ENCODE data around the gene PTEN.
"Not testable (repeated sequence)": the region's sequence is repeated elsewhere in the genome, so short reads cannot be mapped to it uniquely, and the experiment has no call there.

DNA sequence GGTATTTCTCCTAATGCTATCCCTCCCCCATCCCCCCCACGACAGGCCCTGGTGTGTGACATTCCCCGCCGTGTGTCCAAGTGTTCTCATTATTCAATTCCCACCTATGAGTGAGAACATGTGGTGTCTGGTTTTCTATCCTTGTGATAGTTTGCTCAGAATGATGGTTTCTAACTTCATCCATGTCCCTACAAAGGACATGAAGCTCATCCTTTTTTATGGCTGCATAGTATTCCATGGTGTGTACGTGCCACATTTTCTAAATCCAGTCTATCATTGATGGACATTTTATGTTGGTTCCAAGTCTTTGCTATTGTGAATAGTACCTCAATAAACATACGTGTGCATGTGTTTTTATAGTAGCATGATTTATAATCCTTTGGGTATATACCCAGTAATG lies 8.2 kb upstream of the PTEN start:
- TF ChIP-seq EZH2phosphoT487 (conservative IDR thresholded peaks at IDR 0.05; ENCODE audit: low read length): not testable (repeated sequence)
- TF ChIP-seq, protein P1, sequence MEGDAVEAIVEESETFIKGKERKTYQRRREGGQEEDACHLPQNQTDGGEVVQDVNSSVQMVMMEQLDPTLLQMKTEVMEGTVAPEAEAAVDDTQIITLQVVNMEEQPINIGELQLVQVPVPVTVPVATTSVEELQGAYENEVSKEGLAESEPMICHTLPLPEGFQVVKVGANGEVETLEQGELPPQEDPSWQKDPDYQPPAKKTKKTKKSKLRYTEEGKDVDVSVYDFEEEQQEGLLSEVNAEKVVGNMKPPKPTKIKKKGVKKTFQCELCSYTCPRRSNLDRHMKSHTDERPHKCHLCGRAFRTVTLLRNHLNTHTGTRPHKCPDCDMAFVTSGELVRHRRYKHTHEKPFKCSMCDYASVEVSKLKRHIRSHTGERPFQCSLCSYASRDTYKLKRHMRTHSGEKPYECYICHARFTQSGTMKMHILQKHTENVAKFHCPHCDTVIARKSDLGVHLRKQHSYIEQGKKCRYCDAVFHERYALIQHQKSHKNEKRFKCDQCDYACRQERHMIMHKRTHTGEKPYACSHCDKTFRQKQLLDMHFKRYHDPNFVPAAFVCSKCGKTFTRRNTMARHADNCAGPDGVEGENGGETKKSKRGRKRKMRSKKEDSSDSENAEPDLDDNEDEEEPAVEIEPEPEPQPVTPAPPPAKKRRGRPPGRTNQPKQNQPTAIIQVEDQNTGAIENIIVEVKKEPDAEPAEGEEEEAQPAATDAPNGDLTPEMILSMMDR (IDR thresholded peaks at IDR 0.05; ENCODE audit: insufficient read depth, low read length, poor library complexity, severe bottlenecking): not testable (repeated sequence)

Data from SU-DHL-6 (cell line).